ENCODE data around the gene SPAG16.
"Not testable (repeated sequence)": the region's sequence is repeated elsewhere in the genome, so short reads cannot be mapped to it uniquely, and the experiment has no call there.

Gene SPAG16

GRCh38 chr2:214029190-214029589 is 744.9 kb downstream of the SPAG16 start:
- DNase-seq: no peak

GRCh38 chr2:214031566-214031965 is 747.3 kb downstream of the SPAG16 start:
- no peak for DNase-seq

GRCh38 chr2:214034417-214034816 is 750.2 kb downstream of the SPAG16 start:
- no peak for DNase-seq

GRCh38 chr2:214035091-214035852 is 751.0 kb downstream of the SPAG16 start:
- DNase-seq: no peak

GRCh38 chr2:214035921-214036320 is 751.7 kb downstream of the SPAG16 start:
- DNase-seq: no peak

- no peak for DNase-seq
Measured at GRCh38 chr2:214038186-214038585, 753.9 kb downstream of the SPAG16 start.

GRCh38 chr2:214050731-214051130 is 766.5 kb downstream of the SPAG16 start:
- DNase-seq: no peak

- no peak for DNase-seq
Measured at GRCh38 chr2:214051585-214051984, 767.3 kb downstream of the SPAG16 start.

- no peak for DNase-seq
Measured at GRCh38 chr2:214052235-214052634, 768.0 kb downstream of the SPAG16 start.

GRCh38 chr2:214057986-214058385 is 773.7 kb downstream of the SPAG16 start:
- no peak for DNase-seq

- not testable (repeated sequence) for DNase-seq
Measured at GRCh38 chr2:214062279-214062678, 778.0 kb downstream of the SPAG16 start.

- no peak for DNase-seq
Measured at GRCh38 chr2:214064471-214064870, 780.2 kb downstream of the SPAG16 start.

GRCh38 chr2:214066862-214067261 is 782.6 kb downstream of the SPAG16 start:
- no peak for DNase-seq

GRCh38 chr2:214069254-214069653 is 785.0 kb downstream of the SPAG16 start:
- DNase-seq: peak; percentile 4

- no peak for DNase-seq
Measured at GRCh38 chr2:214075456-214075855, 791.2 kb downstream of the SPAG16 start.

GRCh38 chr2:214076527-214076926 is 792.3 kb downstream of the SPAG16 start:
- DNase-seq: no peak

GRCh38 chr2:214077727-214078126 is 793.5 kb downstream of the SPAG16 start:
- DNase-seq: no peak

GRCh38 chr2:214079032-214079431 is 794.8 kb downstream of the SPAG16 start:
- no peak for DNase-seq

- DNase-seq: no peak
Measured at GRCh38 chr2:214088536-214088935, 804.3 kb downstream of the SPAG16 start.

GRCh38 chr2:214096208-214096715 is 812.0 kb downstream of the SPAG16 start:
- no peak for DNase-seq

- no peak for DNase-seq
Measured at GRCh38 chr2:214098811-214099210, 814.5 kb downstream of the SPAG16 start.

GRCh38 chr2:214100488-214100887 is 816.2 kb downstream of the SPAG16 start:
- DNase-seq: no peak

GRCh38 chr2:214103276-214104001 is 819.2 kb downstream of the SPAG16 start:
- no peak for DNase-seq

- DNase-seq: no peak
Measured at GRCh38 chr2:214104219-214104618, 820.0 kb downstream of the SPAG16 start.

Data from activated CD4-positive, alpha-beta T cell treated with anti-CD3 and anti-CD28 coated beads for 48 hours (primary cell).